Right lung (tissue), 5 donors: ENCODE results near the gene ZSCAN23. TPM values are rescaled to one million over a fixed set of nuclear protein-coding genes. Genes with fewer than 3 reads are reported as not detected.

Source experiments
- DNase-seq, 2 donors: peaks; one replicate each; pipeline ENCODE4 v3.0.0-alpha.2; 2013
- polyA plus RNA-seq, 5 donors: library from polyadenylated mRNA; unstranded; fragments of 120-200 nt; gene quantifications; one replicate each; pipeline versions ENCODE4 v1.2.1 to v1.2.3, GENCODE V29; 2013; ENCODE audit warnings: inconsistent platforms in 1 of 5, low replicate concordance in 1 of 5; ENCODE audit not compliant: insufficient read length in 5 of 5, insufficient read depth in 1 of 5

The ZSCAN23 gene
- polyA plus RNA-seq, 5 donors: 8.3 to 26.5 (median 19.3) TPM

DNA sequence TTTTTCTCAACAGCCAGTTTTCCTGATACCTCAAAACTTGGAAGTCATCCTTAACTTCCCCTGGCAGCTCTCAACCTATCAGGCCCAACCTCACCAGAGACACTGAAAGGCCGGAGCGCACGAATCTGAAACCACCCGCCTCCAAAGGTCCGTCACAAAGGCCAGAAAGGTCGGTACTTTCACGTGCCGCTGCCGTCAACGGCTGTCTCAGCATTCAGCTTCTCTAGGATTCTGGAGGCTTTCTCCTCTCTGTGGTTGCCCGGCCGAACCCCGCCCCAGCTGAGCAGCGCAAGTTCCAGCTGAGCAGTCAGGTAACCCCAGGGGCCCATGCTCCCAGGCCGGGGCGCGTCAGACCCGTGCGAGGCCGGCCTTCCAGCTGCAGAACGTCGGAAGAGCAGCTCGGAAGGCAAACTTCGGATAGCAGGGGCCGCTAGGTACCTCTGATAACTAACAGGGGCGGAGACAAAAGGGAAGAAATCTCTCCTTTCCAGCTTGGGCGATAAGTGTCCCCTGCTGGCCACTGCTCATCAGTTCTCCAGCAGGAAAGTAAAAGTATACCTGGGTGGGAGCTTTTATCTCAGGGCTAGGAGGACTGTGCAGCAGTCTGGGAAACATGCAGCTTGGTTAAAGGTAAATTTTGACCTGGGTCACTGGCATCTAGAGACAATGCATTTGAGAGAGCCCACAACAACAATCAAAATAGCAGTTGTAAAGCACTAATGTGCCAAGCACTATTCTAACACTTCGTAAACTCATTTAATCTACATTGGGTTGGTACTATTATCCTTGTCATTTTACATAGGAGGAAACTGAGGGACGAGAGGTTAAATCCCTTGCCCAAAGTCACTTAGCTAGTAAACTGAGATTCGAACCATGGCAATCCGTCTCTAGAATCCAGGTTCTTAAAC, 59.8 kb downstream of the ZSCAN23 start:
- peak; percentile 80 for DNase-seq

Other genes starting within 250 kb of the ZSCAN23 start
- 10 to 100 TPM; 31.1 to 43.7 (median 39.1) TPM for gene ZSCAN9, start 218.2 kb downstream of the ZSCAN23 start, polyA plus RNA-seq
- gene ZKSCAN4, start 191.2 kb downstream of the ZSCAN23 start, polyA plus RNA-seq: 10 to 100 TPM; 10.4 to 13.6 (median 12.3) TPM
- 1 to 10 TPM in 2 of 5 donors, under 1 TPM in 3; 0.61 to 1.3 (median 0.90) TPM for gene NKAPL, start 184.2 kb downstream of the ZSCAN23 start, polyA plus RNA-seq
- 10 to 100 TPM; 28.2 to 54.7 (median 52.3) TPM for gene ZSCAN26, start 176.3 kb downstream of the ZSCAN23 start, polyA plus RNA-seq
- 10 to 100 TPM; 11.8 to 14.1 (median 13.4) TPM for gene PGBD1, start 161.9 kb downstream of the ZSCAN23 start, polyA plus RNA-seq
- 10 to 100 TPM in 3 of 5 donors, 1 to 10 TPM in 2; 9.3 to 12.7 (median 10.4) TPM for gene ZSCAN31, start 107.3 kb downstream of the ZSCAN23 start, polyA plus RNA-seq
- 10 to 100 TPM in 4 of 5 donors, 1 to 10 TPM in 1; 8.1 to 17.7 (median 14.8) TPM for gene ZKSCAN3, start 93.5 kb downstream of the ZSCAN23 start, polyA plus RNA-seq
- gene ZSCAN12, start 43.7 kb downstream of the ZSCAN23 start, polyA plus RNA-seq: 10 to 100 TPM; 10.4 to 20.6 (median 18.4) TPM
- 1 to 10 TPM in 4 of 5 donors, under 1 TPM in 1; 0.89 to 2.3 (median 1.2) TPM for gene GPX6, start 72.3 kb upstream of the ZSCAN23 start, polyA plus RNA-seq
- under 1 TPM; 0.05 to 0.36 (median 0.23) TPM for gene GPX5, start 82.4 kb upstream of the ZSCAN23 start, polyA plus RNA-seq